Endothelial cell of umbilical vein (primary cell): Measurements from ENCODE around the gene NAV2. TPM values are rescaled to one million over a fixed set of nuclear protein-coding genes. Genes with fewer than 3 reads are reported as not detected.

Experiments
- BruUV-seq: library from RNA; stranded (reverse); fragments of 400-500 nt; replicated peaks from 2 replicates; lab custom pipeline; 2021; lab: Mats Ljungman, UMichigan
- CTCF ChIA-PET: fragments of 300-600, 350-600 bp; sonication (Branson Sonifier 250); formaldehyde crosslinking; loops from one replicate; lab custom pipeline; 2021; ENCODE audit warnings: antibody characterized with exemption, inconsistent platforms; lab: Charles Lee
- POLR2A ChIA-PET: fragments of 300-600, 350-600 bp; sonication (Branson Sonifier 250); formaldehyde crosslinking; loops from one replicate; lab custom pipeline; 2021; ENCODE audit warnings: antibody characterized with exemption, inconsistent platforms; lab: Charles Lee
- DNase-seq: peaks from one replicate; pipeline ENCODE4 v3.0.0-alpha.2; 2011; ENCODE audit warnings: low read depth, low spot score
- FAIRE-seq: peaks from 2 replicates; lab custom pipeline; 2011; peaks lifted over from hg19 to GRCh38; lab: Jason Lieb, UNC
- H2AFZ ChIP-seq: 2 replicates; pipeline ENCODE4 v1.6.0; 2012; ENCODE audit warnings: low read depth, low read length, control low read depth, inconsistent platforms
- H3K27ac ChIP-seq: 2 replicates; pipeline ENCODE4 v1.5.1; 2011; ENCODE audit warnings: low read depth, mild to moderate bottlenecking, control low read depth, low read length, moderate library complexity; ENCODE audit not compliant: insufficient read depth
- H3K27me3 ChIP-seq, 2 experiments: 2 replicates each; pipeline versions ENCODE4 v1.6.0 to v1.6.1; 2011; ENCODE audit warnings: low read length in 2 of 2, mixed read lengths in 1 of 2; ENCODE audit not compliant: control insufficient read depth in 2 of 2, insufficient read depth in 2 of 2
- H3K36me3 ChIP-seq, 2 experiments: 2 replicates in 1 of 2; 3 replicates in 1 of 2; pipeline ENCODE4 v1.5.1; 2011; ENCODE audit warnings: low read length in 2 of 2, mild to moderate bottlenecking in 1 of 2, moderate library complexity in 1 of 2; ENCODE audit not compliant: control insufficient read depth in 2 of 2, insufficient read depth in 2 of 2; ENCODE audit errors: extremely low read depth in 1 of 2
- H3K4me1 ChIP-seq: 3 replicates; pipeline ENCODE4 v1.5.1; 2011; ENCODE audit warnings: mild to moderate bottlenecking, low read length; ENCODE audit not compliant: control insufficient read depth, insufficient read depth; ENCODE audit errors: extremely low read depth
- H3K4me2 ChIP-seq: 2 replicates; pipeline ENCODE4 v1.6.1; 2011; ENCODE audit warnings: low read length, control low read depth, mixed read lengths; ENCODE audit not compliant: insufficient read depth
- H3K4me3 ChIP-seq, 3 experiments: fragments of 200-600 bp in 1 of 3; sonication (generic), shearing (Covaris generic) in 1 of 3; replicated peaks in 1 of 3; 2 replicates each; pipeline ENCODE4 v1.5.1; 2011 to 2016; ENCODE audit warnings: control low read depth in 3 of 3, low read length in 3 of 3, mild to moderate bottlenecking in 2 of 3, inconsistent platforms in 1 of 3, low read depth in 1 of 3, moderate library complexity in 1 of 3; ENCODE audit not compliant: insufficient read depth in 1 of 3
- H3K79me2 ChIP-seq: 2 replicates; pipeline ENCODE4 v1.6.0; 2012; ENCODE audit warnings: low read length, inconsistent platforms; ENCODE audit not compliant: control insufficient read depth, insufficient read depth
- H3K9ac ChIP-seq: replicated peaks from 2 replicates; pipeline ENCODE3; 2011; ENCODE audit warnings: low read length, control low read depth; ENCODE audit not compliant: insufficient read depth; ENCODE audit errors: extremely low read depth
- H3K9me1 ChIP-seq: replicated peaks from 3 replicates; pipeline ENCODE4 v1.6.0; 2011; ENCODE audit warnings: mild to moderate bottlenecking, low read length; ENCODE audit not compliant: control insufficient read depth, insufficient read depth; ENCODE audit errors: extremely low read depth
- H3K9me3 ChIP-seq: replicated peaks from 2 replicates; pipeline ENCODE4 v1.5.1; 2012; ENCODE audit warnings: low read length, inconsistent platforms; ENCODE audit not compliant: control insufficient read depth, insufficient read depth
- H4K20me1 ChIP-seq: replicated peaks from 2 replicates; pipeline ENCODE3; 2011; ENCODE audit warnings: mild to moderate bottlenecking, low read length; ENCODE audit not compliant: control insufficient read depth, insufficient read depth; ENCODE audit errors: extremely low read depth
- EZH2 ChIP-seq: IDR thresholded peaks from 2 replicates; pipeline ENCODE4 v1.6.1; 2012; ENCODE audit warnings: borderline replicate concordance, low read depth, mild to moderate bottlenecking, moderate library complexity, low read length, inconsistent platforms; ENCODE audit not compliant: severe bottlenecking
- FOS ChIP-seq: IDR thresholded peaks from 2 replicates; pipeline ENCODE4 v1.6.1; 2011; ENCODE audit warnings: mild to moderate bottlenecking, low read length, moderate library complexity, borderline replicate concordance; ENCODE audit not compliant: insufficient read depth
- GATA2 ChIP-seq: IDR thresholded peaks from 2 replicates; pipeline ENCODE4 v1.7.0; 2011; ENCODE audit warnings: low read depth, mild to moderate bottlenecking, moderate library complexity, mixed read lengths, low read length; ENCODE audit not compliant: insufficient read length, insufficient read depth
- JUN ChIP-seq: IDR thresholded peaks from 2 replicates; pipeline ENCODE4 v1.6.1; 2011; ENCODE audit warnings: borderline replicate concordance, low read depth; ENCODE audit not compliant: insufficient read length, insufficient read depth
- MYC ChIP-seq: IDR thresholded peaks from one replicate; pipeline ENCODE4 v1.6.1; 2011; ENCODE audit warnings: mild to moderate bottlenecking, low read depth, low read length
- POLR2A ChIP-seq: IDR thresholded peaks from 2 replicates; pipeline ENCODE4 v1.6.1; 2012; ENCODE audit warnings: low read depth, mild to moderate bottlenecking, control low read depth, low read length
- POLR2AphosphoS5 ChIP-seq: IDR thresholded peaks from 2 replicates; pipeline ENCODE4 v1.6.1; 2012; ENCODE audit warnings: low read depth, mild to moderate bottlenecking, control low read depth, low read length, moderate library complexity; ENCODE audit not compliant: insufficient read depth
- dilution Hi-C: fragments of 300-500 bp; cut with MboI; formaldehyde crosslinking; loops from one replicate; pipeline ENCODE4 v1.15.0; 2019; ENCODE audit warnings: low sequenced_read_pairs; ENCODE audit not compliant: extremely low pct_ligation_motif_present
- intact Hi-C: fragments of 100-400 bp; cut with micrococcal nuclease; formaldehyde crosslinking; loops from one replicate; pipeline ENCODE4 v1.10.0; 2022
- polyA plus RNA-seq, 4 experiments: library from polyadenylated mRNA; depleted of rRNA in 3 of 4; stranded (reverse) in 3 of 4; unstranded in 1 of 4; fragments of >200 nt; gene quantifications; 2 replicates each; pipeline versions ENCODE4 v1.2.1 to v1.2.3, GENCODE V29; 2011 to 2012; ENCODE audit warnings: missing spikeins in 1 of 4
- total RNA-seq: library from RNA; stranded (reverse); gene quantifications from 2 replicates; pipeline ENCODE4 v1.2.3, GENCODE V29; 2021
- TF ChIP-seq, protein P1 (sequence below): IDR thresholded peaks from 2 replicates; pipeline ENCODE4 v1.6.1; 2011; ENCODE audit not compliant: insufficient read depth, insufficient read length
- TF ChIP-seq, protein P2 (sequence below), 2 donors: IDR thresholded peaks; 1 replicate in 1 of 2; 2 replicates in 1 of 2; pipeline ENCODE4 v1.5.1; 2011; ENCODE audit warnings: low read length in 2 of 2, mild to moderate bottlenecking in 2 of 2, moderate library complexity in 2 of 2, control low read depth in 1 of 2, inconsistent platforms in 1 of 2, low read depth in 1 of 2; ENCODE audit not compliant: insufficient read depth in 1 of 2; ENCODE audit errors: extremely low read depth in 1 of 2

The NAV2 gene
- total and polyA plus RNA-seq, 2 donors (not counting 3 experiments of a cell fraction or from before 2014, with no cell fraction given), result 10.9 to 68.0 TPM

DNA sequence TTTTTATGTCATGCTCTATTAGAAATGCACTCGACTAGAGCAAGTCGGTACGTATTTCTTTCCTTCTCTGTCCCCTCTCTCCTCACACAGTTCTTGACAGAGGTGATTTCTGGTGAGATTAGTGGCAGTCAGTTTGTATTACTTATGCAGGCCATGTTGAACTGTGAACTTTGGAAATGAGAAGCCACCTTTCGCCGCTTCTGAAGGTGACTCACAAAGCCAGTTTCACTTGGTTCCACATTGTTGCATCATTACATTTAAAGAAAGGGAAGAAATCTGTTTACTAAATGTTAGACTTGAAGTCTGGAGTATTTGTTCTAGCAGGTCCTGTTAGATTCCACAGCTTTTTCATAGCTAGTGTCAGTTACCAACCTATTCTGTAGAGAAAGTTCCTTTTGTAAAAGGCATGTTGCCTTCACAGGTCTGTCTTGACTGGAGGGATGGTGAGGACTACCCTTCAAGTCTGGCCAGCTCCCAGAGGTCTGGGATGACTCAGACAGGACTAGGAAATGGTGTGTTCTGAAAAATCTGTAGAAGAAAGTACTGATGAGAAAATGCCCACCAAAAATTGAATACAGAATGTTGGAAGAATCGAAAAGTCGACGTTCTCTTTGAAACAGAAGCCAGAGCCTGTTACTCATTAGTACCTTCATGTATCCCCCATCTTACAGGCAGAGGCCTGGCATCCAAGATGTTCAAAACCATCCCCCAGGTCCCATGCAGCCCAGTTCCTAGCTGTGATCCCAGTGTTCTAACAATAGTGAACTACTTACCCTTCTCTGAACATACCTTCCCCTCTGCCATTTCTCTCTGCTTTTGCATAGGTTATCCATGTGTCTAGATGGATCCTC lies 266.3 kb downstream of the NAV2 start:
- H3K9ac ChIP-seq, result no peak overlapping the region
- no peaks in the 10 kb centered on the region for H4K20me1 ChIP-seq
- FAIRE-seq (peak; percentile 88), DNase-seq (peak; percentile 85)
- H3K27me3 ChIP-seq, result no peaks in the 10 kb centered on the region
- H3K9me1 ChIP-seq, result no peaks in the 10 kb centered on the region
- intact Hi-C loops, result loop anchor here (1.0 kb wide), 1 partner anchor 43 kb away; no protein-coding TSS in a partner anchor
- H3K4me3 ChIP-seq, result no peak overlapping the region
- POLR2A ChIA-PET, result no interaction called here
- H2AFZ ChIP-seq, result no peak overlapping the region
- H3K4me2 ChIP-seq, result peak overlapping the region; percentile 54
- TF ChIP-seq POLR2A (no peak), POLR2AphosphoS5 (no peak), MYC (no peak), GATA2 (no peak), EZH2 (no peak), FOS (peak; percentile 64), JUN (peak; percentile 27)
- TF ChIP-seq, protein P1, sequence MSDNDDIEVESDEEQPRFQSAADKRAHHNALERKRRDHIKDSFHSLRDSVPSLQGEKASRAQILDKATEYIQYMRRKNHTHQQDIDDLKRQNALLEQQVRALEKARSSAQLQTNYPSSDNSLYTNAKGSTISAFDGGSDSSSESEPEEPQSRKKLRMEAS, result no peak
- TF ChIP-seq, protein P2, sequence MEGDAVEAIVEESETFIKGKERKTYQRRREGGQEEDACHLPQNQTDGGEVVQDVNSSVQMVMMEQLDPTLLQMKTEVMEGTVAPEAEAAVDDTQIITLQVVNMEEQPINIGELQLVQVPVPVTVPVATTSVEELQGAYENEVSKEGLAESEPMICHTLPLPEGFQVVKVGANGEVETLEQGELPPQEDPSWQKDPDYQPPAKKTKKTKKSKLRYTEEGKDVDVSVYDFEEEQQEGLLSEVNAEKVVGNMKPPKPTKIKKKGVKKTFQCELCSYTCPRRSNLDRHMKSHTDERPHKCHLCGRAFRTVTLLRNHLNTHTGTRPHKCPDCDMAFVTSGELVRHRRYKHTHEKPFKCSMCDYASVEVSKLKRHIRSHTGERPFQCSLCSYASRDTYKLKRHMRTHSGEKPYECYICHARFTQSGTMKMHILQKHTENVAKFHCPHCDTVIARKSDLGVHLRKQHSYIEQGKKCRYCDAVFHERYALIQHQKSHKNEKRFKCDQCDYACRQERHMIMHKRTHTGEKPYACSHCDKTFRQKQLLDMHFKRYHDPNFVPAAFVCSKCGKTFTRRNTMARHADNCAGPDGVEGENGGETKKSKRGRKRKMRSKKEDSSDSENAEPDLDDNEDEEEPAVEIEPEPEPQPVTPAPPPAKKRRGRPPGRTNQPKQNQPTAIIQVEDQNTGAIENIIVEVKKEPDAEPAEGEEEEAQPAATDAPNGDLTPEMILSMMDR (IDR thresholded peaks at IDR 0.05; ENCODE audit: extremely low read depth in 1 of 2, insufficient read depth in 1 of 2, low read depth in 1 of 2, low read length in 2 of 2), result no peak
- H3K36me3 ChIP-seq, result no peaks in the 10 kb centered on the region
- BruUV-seq, result no TSS peak
- peaks cover 39% of the 10 kb centered on the region for H3K4me1 ChIP-seq
- H3K79me2 ChIP-seq, result peaks cover 27% of the 10 kb centered on the region
- H3K9me3 ChIP-seq, result no peaks in the 10 kb centered on the region
- peak overlapping the region; percentile 66 for H3K27ac ChIP-seq
- dilution Hi-C loops, result no loop called here
- CTCF ChIA-PET, result interaction anchor here (1.5 kb wide), 1 partner anchor 25 kb away, joined by 5 read pairs; no protein-coding TSS in a partner anchor
